IMR-90 (cell line): Measurements from ENCODE around the gene FGF12.

Experiments used
- POLR2A ChIP-seq: IDR thresholded peaks from 2 replicates; pipeline ENCODE4 v1.6.1; 2012; ENCODE audit warnings: mild to moderate bottlenecking, low read depth, low read length
- TF ChIP-seq, protein P1 (sequence below): conservative IDR thresholded peaks from 2 replicates; pipeline ENCODE4 v1.5.1; 2012; ENCODE audit warnings: mild to moderate bottlenecking, low read depth, low read length, improper control_type of control experiment

DNA sequence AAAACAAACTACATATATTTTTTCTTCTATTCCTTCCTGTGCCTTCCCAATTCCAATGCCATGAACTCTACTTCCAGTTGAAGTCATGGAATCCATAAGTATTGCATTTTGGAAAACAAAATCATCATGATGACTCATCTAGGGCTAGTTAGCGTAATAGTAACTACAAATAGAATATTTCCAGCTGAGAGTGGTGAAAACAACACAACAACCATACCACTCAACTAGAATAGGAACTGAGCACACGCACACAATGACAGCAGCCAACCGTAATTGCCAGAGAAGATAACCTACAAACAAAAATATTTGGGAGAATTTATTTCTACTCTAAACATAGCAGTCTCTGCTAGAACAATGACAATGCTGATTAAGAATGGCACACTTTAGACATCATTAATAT lies 225.9 kb downstream of the FGF12 start:
- TF ChIP-seq, protein P1, sequence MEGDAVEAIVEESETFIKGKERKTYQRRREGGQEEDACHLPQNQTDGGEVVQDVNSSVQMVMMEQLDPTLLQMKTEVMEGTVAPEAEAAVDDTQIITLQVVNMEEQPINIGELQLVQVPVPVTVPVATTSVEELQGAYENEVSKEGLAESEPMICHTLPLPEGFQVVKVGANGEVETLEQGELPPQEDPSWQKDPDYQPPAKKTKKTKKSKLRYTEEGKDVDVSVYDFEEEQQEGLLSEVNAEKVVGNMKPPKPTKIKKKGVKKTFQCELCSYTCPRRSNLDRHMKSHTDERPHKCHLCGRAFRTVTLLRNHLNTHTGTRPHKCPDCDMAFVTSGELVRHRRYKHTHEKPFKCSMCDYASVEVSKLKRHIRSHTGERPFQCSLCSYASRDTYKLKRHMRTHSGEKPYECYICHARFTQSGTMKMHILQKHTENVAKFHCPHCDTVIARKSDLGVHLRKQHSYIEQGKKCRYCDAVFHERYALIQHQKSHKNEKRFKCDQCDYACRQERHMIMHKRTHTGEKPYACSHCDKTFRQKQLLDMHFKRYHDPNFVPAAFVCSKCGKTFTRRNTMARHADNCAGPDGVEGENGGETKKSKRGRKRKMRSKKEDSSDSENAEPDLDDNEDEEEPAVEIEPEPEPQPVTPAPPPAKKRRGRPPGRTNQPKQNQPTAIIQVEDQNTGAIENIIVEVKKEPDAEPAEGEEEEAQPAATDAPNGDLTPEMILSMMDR: no peak
- TF ChIP-seq POLR2A: no peak
